A673 (cell line): ENCODE results near the gene SLC25A13.

Source experiments
- EZH2 ChIP-seq: fragments of 200-600 bp; sonication (generic); IDR thresholded peaks from 2 replicates; pipeline ENCODE4 v1.6.1; 2017; ENCODE audit warnings: borderline replicate concordance, low read depth, mild to moderate bottlenecking, mixed read lengths, antibody characterized with exemption, low read length; ENCODE audit not compliant: poor library complexity, severe bottlenecking
- TF ChIP-seq, protein P1 (sequence below): fragments of 300-800, 200-600 bp; sonication (generic); conservative IDR thresholded peaks from 2 replicates; pipeline ENCODE4 v1.5.1; 2017; ENCODE audit warnings: low read depth, mild to moderate bottlenecking, antibody characterized with exemption, low read length, moderate library complexity, mixed read lengths

DNA sequence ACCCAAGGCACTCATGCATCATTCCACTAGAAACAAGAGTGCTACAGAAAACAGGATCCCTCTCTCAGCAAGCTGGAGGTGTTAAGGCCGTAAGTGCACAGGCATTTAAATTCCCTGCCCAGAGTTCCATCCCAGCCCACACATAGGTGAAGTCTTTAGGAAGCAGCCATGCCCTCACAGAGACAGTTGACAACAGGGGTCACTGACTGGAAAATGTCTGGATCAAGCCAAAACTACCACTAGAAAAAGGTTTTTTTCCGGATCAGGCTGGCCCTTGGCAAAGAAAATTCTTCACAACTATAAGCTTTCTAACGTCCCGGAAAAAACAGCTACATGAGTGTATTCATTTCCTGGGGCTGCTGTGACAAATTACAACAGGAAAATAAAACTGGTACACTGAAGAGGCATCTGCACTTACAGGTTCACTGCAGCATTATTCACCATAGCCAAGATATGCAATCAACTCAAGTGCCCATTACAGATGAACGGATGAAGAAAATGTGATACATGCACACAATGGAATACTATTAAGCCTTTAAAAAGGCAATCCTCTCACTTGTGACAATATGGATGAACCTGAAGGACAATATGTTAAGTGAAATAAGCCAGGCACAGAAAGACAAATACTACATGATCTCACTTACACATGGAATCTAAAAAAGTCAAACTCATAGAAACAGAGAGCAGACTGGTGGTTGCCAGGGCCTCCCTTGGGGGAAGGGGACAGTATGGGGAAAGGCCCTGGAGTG lies 52.5 kb downstream of the SLC25A13 start:
- TF ChIP-seq, protein P1, sequence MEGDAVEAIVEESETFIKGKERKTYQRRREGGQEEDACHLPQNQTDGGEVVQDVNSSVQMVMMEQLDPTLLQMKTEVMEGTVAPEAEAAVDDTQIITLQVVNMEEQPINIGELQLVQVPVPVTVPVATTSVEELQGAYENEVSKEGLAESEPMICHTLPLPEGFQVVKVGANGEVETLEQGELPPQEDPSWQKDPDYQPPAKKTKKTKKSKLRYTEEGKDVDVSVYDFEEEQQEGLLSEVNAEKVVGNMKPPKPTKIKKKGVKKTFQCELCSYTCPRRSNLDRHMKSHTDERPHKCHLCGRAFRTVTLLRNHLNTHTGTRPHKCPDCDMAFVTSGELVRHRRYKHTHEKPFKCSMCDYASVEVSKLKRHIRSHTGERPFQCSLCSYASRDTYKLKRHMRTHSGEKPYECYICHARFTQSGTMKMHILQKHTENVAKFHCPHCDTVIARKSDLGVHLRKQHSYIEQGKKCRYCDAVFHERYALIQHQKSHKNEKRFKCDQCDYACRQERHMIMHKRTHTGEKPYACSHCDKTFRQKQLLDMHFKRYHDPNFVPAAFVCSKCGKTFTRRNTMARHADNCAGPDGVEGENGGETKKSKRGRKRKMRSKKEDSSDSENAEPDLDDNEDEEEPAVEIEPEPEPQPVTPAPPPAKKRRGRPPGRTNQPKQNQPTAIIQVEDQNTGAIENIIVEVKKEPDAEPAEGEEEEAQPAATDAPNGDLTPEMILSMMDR: no peak
- TF ChIP-seq EZH2: no peak
